HepG2 (cell line): ENCODE measurements around the gene MEIS1. TPM values are rescaled to one million over a fixed set of nuclear protein-coding genes. Genes with fewer than 3 reads are reported as not detected.

Experiments used
- ASH2L ChIP-seq: fragments of 300-600, 200-600 bp; sonication (generic); IDR thresholded peaks from 2 replicates; pipeline ENCODE4 v1.7.0; 2017; ENCODE audit warnings: low read depth, mild to moderate bottlenecking, moderate library complexity, mixed read lengths, low read length; ENCODE audit not compliant: insufficient read length
- ATF7-NPFF ChIP-seq: sonication (generic); formaldehyde crosslinking; IDR thresholded peaks from 2 replicates; pipeline ENCODE4 v1.8.1; 2023; ENCODE audit warnings: mild to moderate bottlenecking, low read depth, missing genetic modification reagents, moderate library complexity
- FOXM1 ChIP-seq: sonication (generic); formaldehyde crosslinking; IDR thresholded peaks from 2 replicates; pipeline ENCODE4 v1.5.0; 2020; ENCODE audit warnings: missing genetic modification reagents
- HMGXB4 ChIP-seq, 2 experiments: sonication (generic) in 1 of 2; formaldehyde crosslinking in 1 of 2; IDR thresholded peaks; 2 replicates each; pipeline versions ENCODE4 v1.4.0 to v1.6.1; 2018 to 2020; ENCODE audit warnings: missing genetic modification reagents in 2 of 2, borderline replicate concordance in 1 of 2, low read depth in 1 of 2, mild to moderate bottlenecking in 1 of 2, missing biosample characterization in 1 of 2
- NFRKB ChIP-seq: fragments of 450-650 bp; IDR thresholded peaks from 2 replicates; pipeline ENCODE4 v1.6.1; 2017
- PHF5A ChIP-seq: IDR thresholded peaks from one replicate; pipeline ENCODE4 v1.6.1; 2018; ENCODE audit warnings: low read depth, missing genetic modification reagents; ENCODE audit not compliant: unreplicated experiment
- RBM22 ChIP-seq: fragments of 200-400 bp; formaldehyde crosslinking; optimal IDR thresholded peaks from 2 replicates; pipeline ENCODE3; 2017; ENCODE audit warnings: mild to moderate bottlenecking, low read length, moderate library complexity
- SMARCC2 ChIP-seq: fragments of 450-650 bp; IDR thresholded peaks from 2 replicates; pipeline ENCODE4 v1.6.1; 2017; ENCODE audit warnings: antibody characterized with exemption, mild to moderate bottlenecking
- SP4 ChIP-seq: sonication (generic); formaldehyde crosslinking; IDR thresholded peaks from 2 replicates; pipeline ENCODE4 v1.8.1; 2023; ENCODE audit warnings: mild to moderate bottlenecking, missing genetic modification reagents
- STAT5B ChIP-seq: sonication (generic); formaldehyde crosslinking; IDR thresholded peaks from 2 replicates; pipeline ENCODE4 v1.4.0; 2020; ENCODE audit warnings: missing genetic modification reagents
- ZBTB1 ChIP-seq: sonication (generic); formaldehyde crosslinking; IDR thresholded peaks from 2 replicates; pipeline ENCODE4 v1.4.0; 2020; ENCODE audit warnings: missing genetic modification reagents, borderline replicate concordance
- ZBTB7B ChIP-seq: sonication (generic); formaldehyde crosslinking; IDR thresholded peaks from 2 replicates; pipeline ENCODE4 v1.4.0; 2020; ENCODE audit warnings: missing genetic modification reagents
- ZNF296 ChIP-seq: sonication (generic); formaldehyde crosslinking; conservative IDR thresholded peaks from 2 replicates; pipeline ENCODE4 v1.5.0; 2020; ENCODE audit warnings: mild to moderate bottlenecking, missing genetic modification reagents
- ZNF619 ChIP-seq: sonication (generic); formaldehyde crosslinking; IDR thresholded peaks from 2 replicates; pipeline ENCODE4 v1.4.0; 2020; ENCODE audit warnings: mild to moderate bottlenecking, missing genetic modification reagents
- polyA plus RNA-seq, 8 experiments: library from polyadenylated mRNA; depleted of rRNA in 3 of 8; stranded (reverse) in 7 of 8; unstranded in 1 of 8; fragments of >200 nt; fragmentation: Illumina TruSeq in 4 of 8; extraction: Trizol in 4 of 8; gene quantifications; 2 replicates each; pipeline versions ENCODE4 v1.2.1 to v1.2.3, GENCODE V29; 2011 to 2016; ENCODE audit warnings: low read depth in 4 of 8, missing spikeins in 1 of 8, mixed read lengths in 1 of 8; ENCODE audit not compliant: insufficient read depth in 1 of 8
- total RNA-seq, 5 experiments: library from RNA; depleted of rRNA; stranded (reverse); fragments of >200 nt; fragmentation: Illumina TruSeq; extraction: Trizol; gene quantifications; 2 replicates each; pipeline ENCODE4 v1.2.3, GENCODE V29; 2016; ENCODE audit warnings: low read depth in 1 of 5
- TF ChIP-seq, protein P1 (sequence below): sonication (generic); formaldehyde crosslinking; IDR thresholded peaks from 2 replicates; pipeline ENCODE4 v1.4.0; 2020; ENCODE audit warnings: missing genetic modification reagents
- TF ChIP-seq, protein P2 (sequence below): sonication (generic); formaldehyde crosslinking; IDR thresholded peaks from 2 replicates; pipeline ENCODE4 v1.5.1; 2020; ENCODE audit warnings: mild to moderate bottlenecking, missing genetic modification reagents, moderate library complexity

MEIS1 gene
- total and polyA plus RNA-seq, 2 of the 13 experiments (the other 11 are each of a cell fraction or from before 2014, with no cell fraction given), result 3.8 to 6.0 TPM

DNA sequence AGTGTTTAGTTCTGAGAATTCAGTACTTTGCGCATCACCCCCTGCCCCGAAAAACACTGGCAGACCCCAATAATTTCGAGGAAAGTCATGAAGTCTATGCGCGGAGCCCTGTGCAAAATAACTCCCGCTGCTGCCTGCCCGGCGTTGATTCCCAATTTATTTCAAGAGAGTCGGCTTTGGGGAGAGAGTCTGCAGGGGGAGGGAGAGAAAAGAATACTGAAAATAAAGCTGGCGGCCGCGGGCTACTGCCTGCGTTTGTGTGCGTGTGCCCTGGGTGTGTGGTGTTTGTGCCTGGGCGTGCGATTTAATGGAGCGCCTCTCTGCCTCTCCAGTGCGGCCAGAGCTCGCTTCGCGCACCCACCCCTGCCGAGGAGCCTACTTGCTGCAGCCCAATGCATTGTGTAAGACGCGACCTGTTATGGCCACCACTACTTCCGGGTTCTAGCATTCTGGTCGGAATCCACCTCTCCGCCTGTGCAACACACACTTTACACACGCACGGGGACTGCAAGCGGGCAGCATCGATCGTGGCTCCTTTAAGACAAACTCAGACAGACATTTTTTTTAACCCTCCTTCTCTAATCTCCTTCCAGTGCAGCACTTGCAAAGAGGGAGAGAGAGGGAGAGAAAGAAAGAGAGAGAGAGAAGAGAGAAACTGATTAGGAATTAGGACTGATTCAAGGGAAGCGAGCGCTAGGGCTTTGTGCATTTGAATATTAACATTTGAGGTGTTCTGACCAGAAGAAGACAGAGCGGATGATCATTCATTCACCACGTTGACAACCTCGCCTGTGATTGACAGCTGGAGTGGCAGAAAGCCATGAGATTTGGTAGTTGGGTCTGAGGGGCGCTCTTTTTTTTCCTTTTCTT, at the start of gene MEIS1 (continued):
- TF ChIP-seq, protein P1, sequence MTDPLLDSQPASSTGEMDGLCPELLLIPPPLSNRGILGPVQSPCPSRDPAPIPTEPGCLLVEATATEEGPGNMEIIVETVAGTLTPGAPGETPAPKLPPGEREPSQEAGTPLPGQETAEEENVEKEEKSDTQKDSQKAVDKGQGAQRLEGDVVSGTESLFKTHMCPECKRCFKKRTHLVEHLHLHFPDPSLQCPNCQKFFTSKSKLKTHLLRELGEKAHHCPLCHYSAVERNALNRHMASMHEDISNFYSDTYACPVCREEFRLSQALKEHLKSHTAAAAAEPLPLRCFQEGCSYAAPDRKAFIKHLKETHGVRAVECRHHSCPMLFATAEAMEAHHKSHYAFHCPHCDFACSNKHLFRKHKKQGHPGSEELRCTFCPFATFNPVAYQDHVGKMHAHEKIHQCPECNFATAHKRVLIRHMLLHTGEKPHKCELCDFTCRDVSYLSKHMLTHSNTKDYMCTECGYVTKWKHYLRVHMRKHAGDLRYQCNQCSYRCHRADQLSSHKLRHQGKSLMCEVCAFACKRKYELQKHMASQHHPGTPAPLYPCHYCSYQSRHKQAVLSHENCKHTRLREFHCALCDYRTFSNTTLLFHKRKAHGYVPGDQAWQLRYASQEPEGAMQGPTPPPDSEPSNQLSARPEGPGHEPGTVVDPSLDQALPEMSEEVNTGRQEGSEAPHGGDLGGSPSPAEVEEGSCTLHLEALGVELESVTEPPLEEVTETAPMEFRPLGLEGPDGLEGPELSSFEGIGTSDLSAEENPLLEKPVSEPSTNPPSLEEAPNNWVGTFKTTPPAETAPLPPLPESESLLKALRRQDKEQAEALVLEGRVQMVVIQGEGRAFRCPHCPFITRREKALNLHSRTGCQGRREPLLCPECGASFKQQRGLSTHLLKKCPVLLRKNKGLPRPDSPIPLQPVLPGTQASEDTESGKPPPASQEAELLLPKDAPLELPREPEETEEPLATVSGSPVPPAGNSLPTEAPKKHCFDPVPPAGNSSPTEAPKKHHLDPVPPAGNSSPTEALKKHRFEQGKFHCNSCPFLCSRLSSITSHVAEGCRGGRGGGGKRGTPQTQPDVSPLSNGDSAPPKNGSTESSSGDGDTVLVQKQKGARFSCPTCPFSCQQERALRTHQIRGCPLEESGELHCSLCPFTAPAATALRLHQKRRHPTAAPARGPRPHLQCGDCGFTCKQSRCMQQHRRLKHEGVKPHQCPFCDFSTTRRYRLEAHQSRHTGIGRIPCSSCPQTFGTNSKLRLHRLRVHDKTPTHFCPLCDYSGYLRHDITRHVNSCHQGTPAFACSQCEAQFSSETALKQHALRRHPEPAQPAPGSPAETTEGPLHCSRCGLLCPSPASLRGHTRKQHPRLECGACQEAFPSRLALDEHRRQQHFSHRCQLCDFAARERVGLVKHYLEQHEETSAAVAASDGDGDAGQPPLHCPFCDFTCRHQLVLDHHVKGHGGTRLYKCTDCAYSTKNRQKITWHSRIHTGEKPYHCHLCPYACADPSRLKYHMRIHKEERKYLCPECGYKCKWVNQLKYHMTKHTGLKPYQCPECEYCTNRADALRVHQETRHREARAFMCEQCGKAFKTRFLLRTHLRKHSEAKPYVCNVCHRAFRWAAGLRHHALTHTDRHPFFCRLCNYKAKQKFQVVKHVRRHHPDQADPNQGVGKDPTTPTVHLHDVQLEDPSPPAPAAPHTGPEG (CRISPR knock-in tag), result peak; percentile 81; the same call in 1 of the 2 replicates
- TF ChIP-seq ASH2L (peak; percentile 88), SMARCC2 (no peak), ZBTB7B (CRISPR knock-in tag) (peak; percentile 61; the same call in 1 of the 2 replicates), ATF7-NPFF (peak; percentile 50; the same call in 1 of the 2 replicates), PHF5A (CRISPR knock-in tag) (peak; percentile 73), RBM22 (no peak), STAT5B (CRISPR knock-in tag) (peak; percentile 80; the same call in 1 of the 2 replicates), FOXM1 (CRISPR knock-in tag) (no peak), NFRKB (no peak), ZBTB1 (no peak), ZNF619 (peak; percentile 91), SP4 (peak; percentile 48; the same call in 1 of the 2 replicates), HMGXB4 (CRISPR knock-in tag; IDR thresholded peaks at IDR 0.05; ENCODE audit: borderline replicate concordance in 1 of 2, low read depth in 1 of 2) (peak; percentile 47 to 91; a peak in 3 of 4 replicates), ZNF296 (0 out of 2 replicates have a peak, but pooled peaks have one; percentile 42)
- TF ChIP-seq, protein P2, sequence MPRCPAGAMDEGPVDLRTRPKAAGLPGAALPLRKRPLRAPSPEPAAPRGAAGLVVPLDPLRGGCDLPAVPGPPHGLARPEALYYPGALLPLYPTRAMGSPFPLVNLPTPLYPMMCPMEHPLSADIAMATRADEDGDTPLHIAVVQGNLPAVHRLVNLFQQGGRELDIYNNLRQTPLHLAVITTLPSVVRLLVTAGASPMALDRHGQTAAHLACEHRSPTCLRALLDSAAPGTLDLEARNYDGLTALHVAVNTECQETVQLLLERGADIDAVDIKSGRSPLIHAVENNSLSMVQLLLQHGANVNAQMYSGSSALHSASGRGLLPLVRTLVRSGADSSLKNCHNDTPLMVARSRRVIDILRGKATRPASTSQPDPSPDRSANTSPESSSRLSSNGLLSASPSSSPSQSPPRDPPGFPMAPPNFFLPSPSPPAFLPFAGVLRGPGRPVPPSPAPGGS, result 0 out of 2 replicates have a peak, but pooled peaks have one; percentile 25
